ENCODE results near the gene GRIK4.

Gene GRIK4

GRCh38 chr11:120859552-120860295 lies 348.2 kb downstream of the GRIK4 start:
- H3K4me1 Mint-ChIP-seq (ENCODE audit: low read depth), result no peaks in the 10 kb centered on the region
- DNase-seq, result no peak
- no peak overlapping the region for H3K27ac Mint-ChIP-seq
- H3K9me3 Mint-ChIP-seq, result no peaks in the 10 kb centered on the region
- H3K27me3 Mint-ChIP-seq, result peaks cover 14% of the 10 kb centered on the region
- H3K36me3 Mint-ChIP-seq (ENCODE audit: low read depth), result no peaks in the 10 kb centered on the region
- H3K4me3 Mint-ChIP-seq, result no peak overlapping the region

GRCh38 chr11:120863359-120863758 lies 351.8 kb downstream of the GRIK4 start:
- H3K36me3 Mint-ChIP-seq (ENCODE audit: low read depth), result no peaks in the 10 kb centered on the region
- peaks cover 22% of the 10 kb centered on the region for H3K27me3 Mint-ChIP-seq
- no peak overlapping the region for H3K27ac Mint-ChIP-seq
- no peak overlapping the region for H3K4me3 Mint-ChIP-seq
- H3K9me3 Mint-ChIP-seq, result no peaks in the 10 kb centered on the region
- no peaks in the 10 kb centered on the region for H3K4me1 Mint-ChIP-seq (ENCODE audit: low read depth)
- no peak for DNase-seq

GRCh38 chr11:120867024-120867423 lies 355.5 kb downstream of the GRIK4 start:
- Mint-ChIP-seq H3K27ac (no peak overlapping the region), H3K36me3 (ENCODE audit: low read depth) (no peaks in the 10 kb centered on the region), H3K4me1 (ENCODE audit: low read depth) (no peaks in the 10 kb centered on the region), H3K4me3 (no peak overlapping the region), H3K27me3 (peaks cover 35% of the 10 kb centered on the region), H3K9me3 (no peaks in the 10 kb centered on the region)
- DNase-seq, result no peak

- Mint-ChIP-seq H3K4me3 (no peak overlapping the region), H3K9me3 (no peaks in the 10 kb centered on the region), H3K36me3 (ENCODE audit: low read depth) (no peaks in the 10 kb centered on the region), H3K27me3 (peaks cover 35% of the 10 kb centered on the region), H3K27ac (no peak overlapping the region), H3K4me1 (ENCODE audit: low read depth) (no peaks in the 10 kb centered on the region)
- DNase-seq, result no peak
Observed at GRCh38 chr11:120867531-120867930, 356.0 kb downstream of the GRIK4 start.

GRCh38 chr11:120867988-120868387 lies 356.4 kb downstream of the GRIK4 start:
- no peaks in the 10 kb centered on the region for H3K4me1 Mint-ChIP-seq (ENCODE audit: low read depth)
- peaks cover 38% of the 10 kb centered on the region for H3K27me3 Mint-ChIP-seq
- no peaks in the 10 kb centered on the region for H3K36me3 Mint-ChIP-seq (ENCODE audit: low read depth)
- no peak overlapping the region for H3K4me3 Mint-ChIP-seq
- no peaks in the 10 kb centered on the region for H3K9me3 Mint-ChIP-seq
- no peak for DNase-seq
- H3K27ac Mint-ChIP-seq, result no peak overlapping the region

- no peak overlapping the region for H3K4me3 Mint-ChIP-seq
Observed at GRCh38 chr11:120869097-120869496, 357.5 kb downstream of the GRIK4 start.

GRCh38 chr11:120869516-120870011 lies 358.0 kb downstream of the GRIK4 start:
- no peak overlapping the region for H3K27ac Mint-ChIP-seq
- H3K9me3 Mint-ChIP-seq, result no peaks in the 10 kb centered on the region
- DNase-seq, result no peak
- H3K4me1 Mint-ChIP-seq (ENCODE audit: low read depth), result no peaks in the 10 kb centered on the region
- H3K36me3 Mint-ChIP-seq (ENCODE audit: low read depth), result no peaks in the 10 kb centered on the region
- H3K4me3 Mint-ChIP-seq, result no peak overlapping the region
- H3K27me3 Mint-ChIP-seq, result peaks cover 43% of the 10 kb centered on the region

More at GRCh38 chr11:120869097-120869496, 357.5 kb downstream of the GRIK4 start:
- Mint-ChIP-seq H3K4me1 (ENCODE audit: low read depth) (no peaks in the 10 kb centered on the region), H3K36me3 (ENCODE audit: low read depth) (no peaks in the 10 kb centered on the region), H3K9me3 (no peaks in the 10 kb centered on the region), H3K27me3 (peaks cover 43% of the 10 kb centered on the region), H3K27ac (no peak overlapping the region)
- no peak for DNase-seq

GRCh38 chr11:120871194-120871593 lies 359.6 kb downstream of the GRIK4 start:
- Mint-ChIP-seq H3K27me3 (peaks cover 36% of the 10 kb centered on the region), H3K27ac (no peak overlapping the region), H3K4me1 (ENCODE audit: low read depth) (no peaks in the 10 kb centered on the region), H3K4me3 (no peak overlapping the region), H3K9me3 (peaks cover under 1% of the 10 kb centered on the region), H3K36me3 (ENCODE audit: low read depth) (no peaks in the 10 kb centered on the region)
- DNase-seq, result no peak

- Mint-ChIP-seq H3K4me1 (ENCODE audit: low read depth) (no peaks in the 10 kb centered on the region), H3K9me3 (peaks cover 2% of the 10 kb centered on the region), H3K36me3 (ENCODE audit: low read depth) (no peaks in the 10 kb centered on the region), H3K27ac (no peak overlapping the region), H3K4me3 (no peak overlapping the region), H3K27me3 (peaks cover 36% of the 10 kb centered on the region)
- no peak for DNase-seq
Observed at GRCh38 chr11:120871924-120872323, 360.4 kb downstream of the GRIK4 start.

GRCh38 chr11:120873966-120874735 lies 362.6 kb downstream of the GRIK4 start:
- H3K9me3 Mint-ChIP-seq, result peaks cover 2% of the 10 kb centered on the region
- no peak overlapping the region for H3K27ac Mint-ChIP-seq
- no peak for DNase-seq
- no peaks in the 10 kb centered on the region for H3K4me1 Mint-ChIP-seq (ENCODE audit: low read depth)
- H3K27me3 Mint-ChIP-seq, result peaks cover 26% of the 10 kb centered on the region
- H3K4me3 Mint-ChIP-seq, result no peak overlapping the region
- H3K36me3 Mint-ChIP-seq (ENCODE audit: low read depth), result no peaks in the 10 kb centered on the region

GRCh38 chr11:120875986-120876385 lies 364.4 kb downstream of the GRIK4 start:
- Mint-ChIP-seq H3K27me3 (peaks cover 23% of the 10 kb centered on the region), H3K27ac (no peak overlapping the region)

GRCh38 chr11:120877746-120878365 lies 366.3 kb downstream of the GRIK4 start:
- H3K4me1 Mint-ChIP-seq (ENCODE audit: low read depth), result no peaks in the 10 kb centered on the region
- no peak for DNase-seq

More at GRCh38 chr11:120875986-120876385, 364.4 kb downstream of the GRIK4 start:
- Mint-ChIP-seq H3K4me3 (no peak overlapping the region), H3K9me3 (peaks cover 2% of the 10 kb centered on the region), H3K36me3 (ENCODE audit: low read depth) (no peaks in the 10 kb centered on the region), H3K4me1 (ENCODE audit: low read depth) (no peaks in the 10 kb centered on the region)
- DNase-seq, result no peak

GRCh38 chr11:120878781-120879180 lies 367.2 kb downstream of the GRIK4 start:
- Mint-ChIP-seq H3K27me3 (peaks cover 10% of the 10 kb centered on the region), H3K27ac (no peak overlapping the region), H3K4me3 (no peak overlapping the region), H3K36me3 (ENCODE audit: low read depth) (no peaks in the 10 kb centered on the region), H3K4me1 (ENCODE audit: low read depth) (no peaks in the 10 kb centered on the region), H3K9me3 (peaks cover 2% of the 10 kb centered on the region)
- DNase-seq, result no peak

More at GRCh38 chr11:120877746-120878365, 366.3 kb downstream of the GRIK4 start:
- Mint-ChIP-seq H3K9me3 (peaks cover 2% of the 10 kb centered on the region), H3K27ac (no peak overlapping the region), H3K27me3 (peaks cover 12% of the 10 kb centered on the region), H3K4me3 (no peak overlapping the region), H3K36me3 (ENCODE audit: low read depth) (no peaks in the 10 kb centered on the region)

GRCh38 chr11:120880498-120881175 lies 369.1 kb downstream of the GRIK4 start:
- H3K36me3 Mint-ChIP-seq (ENCODE audit: low read depth), result no peaks in the 10 kb centered on the region
- H3K4me1 Mint-ChIP-seq (ENCODE audit: low read depth), result no peaks in the 10 kb centered on the region
- H3K27me3 Mint-ChIP-seq, result peaks cover 20% of the 10 kb centered on the region
- no peak overlapping the region for H3K4me3 Mint-ChIP-seq
- H3K27ac Mint-ChIP-seq, result no peak overlapping the region
- no peak for DNase-seq
- peaks cover 2% of the 10 kb centered on the region for H3K9me3 Mint-ChIP-seq
